GM19238 (cell line): ENCODE data around the gene UBA3.

Experiments
- DNase-seq: peaks from one replicate; pipeline ENCODE4 v3.0.0; 2011; ENCODE audit warnings: low spot score; ENCODE audit not compliant: insufficient read length

The UBA3 gene

GRCh38 chr3:69066121-69066520 is 14.0 kb downstream of the UBA3 start:
- DNase-seq, result no peak

- no peak for DNase-seq
These were observed 14.7 kb downstream of the UBA3 start for GRCh38 chr3:69065318-69065964.

GRCh38 chr3:69063636-69064035 is 16.5 kb downstream of the UBA3 start:
- no peak for DNase-seq

- DNase-seq, result no peak
These were observed 20.5 kb downstream of the UBA3 start for GRCh38 chr3:69059688-69060087.

GRCh38 chr3:69058947-69059224 is 21.3 kb downstream of the UBA3 start:
- DNase-seq, result no peak

GRCh38 chr3:69058180-69058946 is 21.8 kb downstream of the UBA3 start:
- DNase-seq, result no peak

GRCh38 chr3:69052472-69052898 is 27.7 kb downstream of the UBA3 start:
- DNase-seq, result no peak

GRCh38 chr3:69051756-69052471 is 28.3 kb downstream of the UBA3 start, which contains the start of gene TMF1:
Gene TMF1 (minus strand): TSS chr3:69052333. CDS start chr3:69052086, 247 bp downstream.
- peak; percentile 66 for DNase-seq

- DNase-seq, result no peak
These were observed 31.2 kb downstream of the UBA3 start for GRCh38 chr3:69048990-69049389.

- no peak for DNase-seq
These were observed 35.6 kb downstream of the UBA3 start for GRCh38 chr3:69044608-69045007.

GRCh38 chr3:69033470-69033869 is 46.7 kb downstream of the UBA3 start:
- no peak for DNase-seq

- DNase-seq, result no peak
These were observed 47.4 kb downstream of the UBA3 start for GRCh38 chr3:69032737-69033136.

- no peak for DNase-seq
These were observed 48.0 kb downstream of the UBA3 start for GRCh38 chr3:69032142-69032541.

GRCh38 chr3:69031635-69032034 is 48.5 kb downstream of the UBA3 start:
- no peak for DNase-seq

- DNase-seq, result no peak
These were observed 59.3 kb downstream of the UBA3 start for GRCh38 chr3:69020857-69021256.

- no peak for DNase-seq
These were observed 59.7 kb downstream of the UBA3 start for GRCh38 chr3:69020424-69020823.

GRCh38 chr3:69016901-69017300 is 63.3 kb downstream of the UBA3 start:
- DNase-seq, result no peak

GRCh38 chr3:69016102-69016501 is 64.1 kb downstream of the UBA3 start:
- no peak for DNase-seq

GRCh38 chr3:69014022-69014580 is 66.1 kb downstream of the UBA3 start:
- no peak for DNase-seq

- peak; percentile 80 for DNase-seq
These were observed 66.7 kb downstream of the UBA3 start, which contains the start of gene EOGT for GRCh38 chr3:69013253-69014021. Gene EOGT (minus strand): TSS chr3:69013684. CDS start chr3:69009846, 3,838 bp downstream.

GRCh38 chr3:69012800-69013252 is 67.3 kb downstream of the UBA3 start:
- DNase-seq, result no peak
